GM18508 (cell line): ENCODE results near the gene ETNK2.

Experiments used
- ATAC-seq: cut with Tn5 transposase; IDR thresholded peaks from one replicate; pipeline ENCODE4 v1.9.1; 2021; ENCODE audit warnings: moderate number of reproducible peaks; ENCODE audit not compliant: insufficient read depth, unreplicated experiment

The ETNK2 gene

DNA sequence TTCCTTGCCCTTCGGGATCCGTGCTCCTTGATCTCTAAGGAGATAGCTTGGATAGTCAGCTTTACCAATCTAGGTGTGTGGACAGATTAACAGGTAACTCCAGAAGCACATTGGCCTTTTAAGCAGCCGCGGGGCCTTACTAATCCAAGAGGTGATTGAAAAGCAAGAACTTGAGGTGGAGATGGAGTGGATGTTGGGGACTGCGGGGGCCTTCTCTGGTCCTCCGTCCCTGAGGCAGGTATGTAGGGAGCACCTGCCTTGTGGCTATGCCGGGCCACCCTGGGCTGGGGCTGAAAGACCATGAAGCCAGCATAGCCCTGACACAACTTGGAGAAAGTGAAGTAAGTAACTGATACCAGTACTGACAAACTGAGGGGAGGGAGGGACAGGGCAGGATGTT, 68.4 kb downstream of the ETNK2 start:
- ATAC-seq: no peak

DNA sequence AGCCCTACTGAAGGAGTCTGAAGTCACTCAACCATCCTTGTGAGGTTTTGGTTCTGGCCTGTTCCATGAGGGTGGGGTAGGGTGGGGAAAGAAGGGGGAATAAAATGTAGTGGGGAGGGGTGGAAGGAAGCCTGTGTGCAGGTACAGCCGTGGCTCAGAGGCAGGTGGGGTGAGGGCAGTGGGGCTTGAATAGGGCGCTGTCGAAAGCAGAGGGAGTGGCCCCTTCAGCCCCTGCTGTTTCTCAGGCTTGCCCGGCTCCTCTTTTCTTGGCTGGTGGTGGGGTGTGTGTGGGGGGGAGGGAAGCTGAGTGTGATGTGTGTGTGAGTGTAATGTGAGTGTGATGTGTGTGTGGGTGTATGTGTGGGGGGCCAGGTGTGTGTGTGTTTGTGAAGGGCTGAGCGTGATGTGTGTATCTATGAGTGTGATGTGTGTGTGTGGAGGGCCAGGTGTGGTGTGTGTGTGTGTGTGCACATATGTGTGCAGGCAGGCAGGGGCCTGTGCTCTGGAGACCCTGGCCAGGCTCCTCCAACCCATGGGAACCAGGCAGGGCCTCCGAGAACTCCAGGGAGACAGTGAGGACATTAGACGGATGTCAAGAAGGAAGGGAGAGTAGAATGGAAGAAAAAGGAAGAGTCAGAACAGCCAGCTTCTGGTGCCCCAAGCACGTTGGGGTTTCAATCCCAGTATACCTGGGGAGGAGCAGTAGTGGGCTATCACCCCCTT, 69.9 kb downstream of the ETNK2 start:
- no peak for ATAC-seq

DNA sequence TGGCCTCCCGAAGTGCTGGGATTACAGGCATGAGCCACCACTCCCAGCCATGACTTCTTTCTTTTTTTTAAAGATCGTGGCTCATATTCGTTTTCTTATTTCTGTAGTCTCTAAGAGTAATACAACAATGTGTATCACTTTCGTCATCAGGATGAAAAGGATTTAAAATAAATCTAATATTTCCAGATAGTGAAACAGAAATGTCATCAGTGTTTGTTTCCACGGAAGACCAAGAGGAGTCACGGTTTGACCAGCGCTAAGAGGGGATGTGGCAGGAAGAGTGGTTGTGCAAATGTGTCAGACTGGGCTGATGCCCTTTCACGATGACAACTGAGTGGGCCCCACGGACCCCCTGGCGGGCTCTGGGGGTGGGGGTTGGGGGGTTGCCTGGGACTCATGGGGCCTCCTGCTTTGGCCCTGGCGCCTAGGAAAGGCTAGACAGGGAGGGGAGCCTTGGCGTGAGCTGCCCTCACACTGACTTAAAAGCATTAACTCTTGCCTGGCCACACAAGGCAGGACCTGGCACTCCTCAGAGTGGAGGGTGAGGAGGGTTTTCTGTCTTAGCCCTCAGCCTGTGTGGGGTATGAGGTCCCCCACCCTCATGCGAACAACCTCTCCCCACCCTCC, 70.6 kb downstream of the ETNK2 start:
- ATAC-seq: no peak
